Stimulated activated CD8-positive, alpha-beta memory T cell treated with anti-CD3 and anti-CD28 coated beads, Interleukin-15, amount 100 ng/mL, for 1 hour (primary cell): Measurements from ENCODE around the gene PEX14.

Experiments
- DNase-seq: peaks from one replicate; pipeline ENCODE4 v3.0.0-alpha.2; 2020; ENCODE audit warnings: low read depth

Gene PEX14

DNA sequence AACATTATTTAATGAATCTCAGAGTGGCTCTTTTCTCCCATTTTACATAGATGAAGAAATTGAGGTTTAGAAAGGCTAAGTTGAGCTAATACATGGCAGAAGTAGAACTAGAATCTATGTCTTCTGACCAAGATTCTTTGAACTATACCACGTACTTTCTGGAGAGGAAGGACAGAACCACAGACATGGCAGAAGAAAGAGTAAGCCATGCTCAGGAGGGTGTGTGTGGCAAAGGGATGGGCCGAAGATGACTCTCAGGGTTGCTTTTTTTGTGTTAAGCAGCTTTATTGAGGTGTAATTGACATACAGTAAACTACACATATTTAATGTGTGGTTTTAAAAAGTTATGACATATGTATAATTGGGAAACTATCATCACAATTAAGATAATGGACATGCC, 69.5 kb downstream of the PEX14 start:
- no peak for DNase-seq

DNA sequence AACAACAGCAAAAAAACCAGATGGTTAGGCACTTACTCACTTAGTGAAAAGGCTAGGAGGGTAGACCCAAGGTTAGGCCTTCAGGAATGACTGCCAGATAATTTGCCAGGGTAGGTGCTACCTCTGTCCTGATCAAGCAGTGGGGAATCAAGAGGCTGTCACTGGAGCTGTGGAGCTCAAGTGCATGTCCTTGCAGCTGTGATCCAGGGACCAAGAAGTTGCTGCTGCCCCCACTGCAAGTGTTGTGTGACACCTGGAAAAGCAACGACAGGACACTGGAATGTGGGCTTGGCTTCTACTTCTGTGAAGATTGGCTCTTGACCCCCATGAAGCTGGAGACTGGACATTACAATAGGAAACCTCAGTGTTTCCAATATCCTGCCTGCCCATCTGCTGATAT, 72.1 kb downstream of the PEX14 start:
- DNase-seq: no peak

DNA sequence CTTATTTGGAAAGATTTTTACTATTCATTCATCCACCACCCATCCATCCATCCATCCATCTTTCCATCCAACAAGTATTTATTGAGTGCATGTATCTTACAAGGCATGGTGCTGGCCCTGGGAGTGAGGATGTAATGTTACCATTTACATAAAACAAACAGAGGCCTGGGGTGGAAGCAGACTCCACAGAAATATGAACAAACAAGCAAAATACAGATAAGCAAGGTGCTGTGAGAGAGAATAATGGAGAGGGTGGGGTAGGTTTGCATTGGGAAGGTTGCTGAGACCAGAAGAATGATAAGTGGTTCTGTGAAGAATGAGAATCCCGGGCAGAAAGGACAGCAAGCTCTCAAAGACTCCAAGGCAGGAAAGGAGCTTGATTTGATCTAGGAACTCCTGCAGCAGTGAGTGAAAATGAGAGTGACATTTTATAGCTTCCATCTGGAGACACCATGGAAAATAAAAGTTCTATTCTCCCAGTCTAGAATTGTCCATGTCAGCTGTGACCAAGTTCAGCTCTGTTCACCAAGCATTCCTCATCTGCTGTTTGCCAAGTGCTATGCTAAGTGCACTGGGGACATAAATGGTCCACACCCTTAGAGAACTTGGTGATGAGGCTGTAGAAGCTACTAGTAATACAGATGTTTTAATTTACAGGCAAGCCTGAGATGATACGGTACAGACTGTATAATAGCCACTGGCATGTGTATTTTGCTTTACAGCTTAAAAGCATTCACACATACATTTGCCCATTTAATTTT, 75.3 kb downstream of the PEX14 start:
- no peak for DNase-seq

DNA sequence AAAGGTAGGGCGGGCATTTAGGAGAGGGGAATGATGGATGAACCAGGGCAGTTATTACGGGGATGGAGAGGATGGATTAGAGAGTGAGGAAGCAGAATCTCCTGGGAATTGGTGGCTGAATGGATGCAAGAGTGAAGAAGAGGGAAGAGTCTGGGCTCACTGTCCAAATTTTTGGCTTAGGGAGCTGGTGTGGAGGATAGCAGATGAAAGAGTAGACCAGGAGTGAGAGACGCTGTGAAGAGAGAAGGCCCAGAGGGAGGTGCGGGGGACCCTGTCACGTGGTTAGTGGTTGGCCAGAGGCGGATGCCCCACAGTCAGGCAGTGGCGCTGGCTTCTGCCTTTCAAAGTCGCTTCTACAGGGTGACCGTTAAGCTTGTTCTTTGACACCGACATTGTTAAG, 78.4 kb downstream of the PEX14 start:
- no peak for DNase-seq

DNA sequence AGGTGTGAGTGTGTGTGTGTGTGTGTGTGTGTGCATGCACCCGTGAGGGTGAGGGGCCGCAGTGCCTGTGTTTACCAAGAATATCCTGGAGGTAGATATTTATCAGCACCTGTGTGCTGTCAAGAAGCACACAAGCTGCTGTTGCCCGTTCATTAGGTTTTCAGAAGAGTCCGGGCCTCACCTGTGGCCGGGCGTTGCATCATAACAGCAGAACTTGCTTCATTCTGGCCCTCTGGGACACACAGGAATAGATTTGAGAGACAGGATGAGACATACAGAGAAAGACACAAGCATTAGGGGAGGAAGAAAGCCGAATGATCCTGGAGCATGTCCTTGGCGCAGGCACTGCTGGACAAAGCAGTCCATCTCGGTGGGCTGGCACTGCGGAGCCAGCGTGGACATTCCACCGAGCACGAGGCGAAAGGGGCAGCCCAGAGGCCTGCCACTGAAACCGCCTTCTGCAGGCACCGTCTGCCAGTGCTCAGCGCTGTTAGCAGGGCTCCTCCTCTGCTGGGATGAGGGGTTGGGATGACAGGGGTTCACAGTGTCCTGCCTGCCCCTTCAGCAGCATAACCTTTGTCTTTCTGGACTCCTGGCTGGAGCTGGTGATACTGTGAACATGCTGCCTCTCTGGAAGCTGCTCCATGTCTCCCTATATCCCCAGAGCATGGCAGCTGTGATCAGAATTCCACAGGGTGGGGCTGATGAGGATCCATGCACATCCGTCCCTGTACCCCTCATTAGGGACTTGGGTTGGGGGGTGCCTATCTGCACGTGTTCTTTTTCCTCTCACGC, 81.1 kb downstream of the PEX14 start:
- DNase-seq: no peak

DNA sequence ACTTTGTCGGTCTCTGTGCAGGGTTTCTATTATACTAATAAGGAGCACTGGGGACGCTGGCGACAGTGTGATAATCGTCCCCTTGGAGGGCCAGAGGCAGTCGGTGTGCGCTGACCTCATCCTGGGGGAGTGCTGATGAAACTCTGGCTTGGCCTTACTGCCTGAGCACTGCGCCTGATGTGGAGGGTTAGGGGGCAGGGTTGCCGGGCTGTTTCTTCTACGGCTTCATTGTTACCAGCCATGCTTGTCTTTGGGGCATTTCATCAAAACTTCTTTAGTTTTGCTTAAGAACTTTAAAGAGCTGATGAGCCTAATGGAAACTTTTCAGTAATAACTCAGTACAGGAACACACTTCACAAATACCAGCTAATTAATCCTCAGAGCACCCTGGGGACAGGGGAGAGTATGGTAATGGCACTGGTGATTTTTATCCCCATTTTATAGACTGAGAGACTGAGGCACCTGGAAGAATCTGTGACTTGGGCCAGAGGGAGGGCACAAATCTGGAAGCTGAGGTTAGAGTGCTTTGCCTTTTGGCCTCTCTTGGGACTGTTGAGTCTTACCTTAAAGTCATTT, 81.8 kb downstream of the PEX14 start:
- DNase-seq: no peak

DNA sequence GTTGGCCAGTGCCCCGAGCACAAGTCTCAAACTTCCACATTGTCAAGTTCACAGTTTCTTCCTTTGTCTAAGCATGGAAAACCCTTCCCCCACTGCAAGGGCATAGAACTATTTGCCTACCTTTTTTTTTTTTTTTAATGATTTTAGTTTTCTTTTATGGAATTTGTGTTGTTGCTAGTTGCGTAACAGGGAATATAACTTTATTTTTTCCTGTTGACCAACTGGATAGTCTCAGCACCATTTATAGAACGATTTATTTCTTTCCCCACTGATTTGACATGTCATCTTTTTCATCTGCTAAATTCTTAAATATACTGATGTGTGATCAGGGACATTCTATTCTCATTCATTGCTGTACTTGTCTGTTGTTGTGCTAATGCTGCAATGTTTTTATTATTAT, 83.0 kb downstream of the PEX14 start:
- DNase-seq: no peak

DNA sequence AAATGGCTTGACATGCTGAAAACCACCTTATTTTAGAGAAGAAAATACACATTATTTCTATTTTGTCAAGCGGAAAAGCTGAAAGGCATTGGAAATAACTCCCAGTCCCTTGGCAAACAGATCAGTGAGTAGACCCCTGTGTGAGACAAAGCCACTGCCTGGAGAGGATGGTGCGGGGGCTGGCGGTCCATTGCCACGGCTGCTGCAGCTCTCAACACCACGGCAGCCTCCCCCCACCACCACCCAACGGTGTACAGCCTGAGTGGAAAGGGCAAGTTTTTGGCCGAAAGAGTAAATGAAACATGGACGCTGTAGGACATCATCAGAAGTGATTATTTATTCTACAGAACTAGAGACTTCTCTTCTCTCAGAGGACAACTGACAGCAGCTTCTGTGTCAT, 84.6 kb downstream of the PEX14 start:
- DNase-seq: no peak

DNA sequence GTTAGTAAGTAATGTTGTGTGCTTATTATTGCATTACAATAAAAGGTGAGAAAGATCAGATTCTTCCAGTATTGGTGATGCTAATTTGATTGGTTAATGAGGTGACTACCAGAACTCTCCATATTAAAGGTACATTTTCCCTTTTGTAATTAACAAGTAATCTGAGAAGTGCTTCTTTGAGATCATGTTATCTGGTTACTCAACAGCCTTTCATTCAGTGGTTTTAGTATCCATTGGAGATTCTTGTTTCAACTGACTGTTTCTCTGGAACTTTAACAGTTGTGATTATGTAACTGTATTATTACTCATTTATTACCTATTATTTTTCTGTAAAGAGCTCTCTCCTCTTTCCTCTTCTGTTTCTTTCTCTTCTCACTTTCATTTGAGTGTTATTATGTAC, 86.7 kb downstream of the PEX14 start:
- DNase-seq: no peak

DNA sequence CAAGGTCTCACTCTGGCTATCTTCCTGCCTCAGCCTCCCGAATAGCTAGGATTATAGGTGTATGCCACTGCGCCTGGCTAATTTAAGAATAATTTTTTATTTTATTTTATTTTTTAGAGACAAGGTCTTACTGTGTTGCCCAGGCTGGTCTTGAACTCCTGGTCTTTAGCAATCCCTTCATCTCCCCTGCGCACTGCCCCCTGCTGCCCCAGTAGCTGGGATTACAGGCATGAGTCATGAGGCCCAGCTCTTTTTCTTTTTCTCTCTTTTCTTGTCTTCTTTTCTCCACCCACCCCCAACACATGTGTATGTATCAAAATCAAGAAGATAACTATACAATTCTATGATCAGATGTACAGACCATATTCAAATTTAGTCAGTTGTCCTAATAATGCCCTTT, 87.2 kb downstream of the PEX14 start:
- no peak for DNase-seq

DNA sequence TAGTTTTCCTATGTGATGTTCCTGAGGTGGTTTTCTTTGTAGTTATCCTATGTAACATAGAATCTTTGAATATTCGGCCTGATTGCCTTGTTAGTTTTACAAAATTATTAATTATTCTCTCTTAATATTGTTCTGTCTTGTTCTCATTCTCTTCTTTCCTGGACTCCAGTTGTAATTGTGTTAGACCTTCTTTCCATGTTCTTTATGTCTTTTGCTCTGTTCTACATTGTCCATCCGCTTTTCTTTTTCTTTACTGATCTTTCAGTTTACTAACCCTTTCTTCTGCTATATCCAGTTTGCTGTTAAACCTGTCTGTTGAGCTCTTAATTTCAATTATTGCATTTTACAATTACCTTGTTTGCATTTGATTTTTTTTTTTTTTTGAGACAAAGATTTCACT, 89.3 kb downstream of the PEX14 start:
- no peak for DNase-seq

DNA sequence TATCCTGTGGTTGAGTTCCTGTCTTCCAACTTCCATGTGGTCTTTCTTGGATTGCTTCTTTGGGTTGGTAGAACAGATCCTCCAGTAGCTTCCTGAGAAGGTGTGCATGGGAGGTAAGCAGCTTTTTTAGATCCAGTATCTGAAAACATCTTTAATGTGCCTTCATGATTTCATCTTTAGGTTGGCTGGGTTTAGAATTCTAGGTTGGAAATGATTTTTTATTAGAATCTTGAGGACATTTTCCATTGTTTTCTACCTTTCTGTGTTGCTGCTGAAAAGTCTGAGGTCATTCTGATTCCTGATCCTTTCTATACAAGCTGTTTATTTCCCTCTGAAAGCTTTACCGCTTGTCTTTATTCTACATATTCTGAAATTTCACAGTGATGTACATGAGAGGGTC, 94.8 kb downstream of the PEX14 start:
- DNase-seq: no peak

DNA sequence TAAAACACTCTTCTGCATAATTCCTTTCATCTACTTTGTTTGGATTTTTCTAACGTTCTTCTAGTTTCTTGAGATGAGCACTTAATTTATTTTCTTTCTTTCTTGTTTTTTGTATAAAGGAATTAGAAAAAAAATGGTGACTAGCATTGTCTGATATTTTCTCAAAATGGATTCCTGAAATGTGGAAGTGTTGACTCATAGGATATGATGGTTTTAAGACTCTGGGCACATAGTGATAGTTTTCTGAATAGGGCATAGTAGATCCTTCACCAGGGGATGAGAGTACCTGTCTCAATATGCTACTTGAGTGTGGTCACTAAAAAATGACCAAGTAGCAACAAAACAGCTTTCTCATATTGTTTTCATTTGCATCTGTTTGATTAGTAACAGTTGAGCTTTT, 100.9 kb downstream of the PEX14 start:
- no peak for DNase-seq

DNA sequence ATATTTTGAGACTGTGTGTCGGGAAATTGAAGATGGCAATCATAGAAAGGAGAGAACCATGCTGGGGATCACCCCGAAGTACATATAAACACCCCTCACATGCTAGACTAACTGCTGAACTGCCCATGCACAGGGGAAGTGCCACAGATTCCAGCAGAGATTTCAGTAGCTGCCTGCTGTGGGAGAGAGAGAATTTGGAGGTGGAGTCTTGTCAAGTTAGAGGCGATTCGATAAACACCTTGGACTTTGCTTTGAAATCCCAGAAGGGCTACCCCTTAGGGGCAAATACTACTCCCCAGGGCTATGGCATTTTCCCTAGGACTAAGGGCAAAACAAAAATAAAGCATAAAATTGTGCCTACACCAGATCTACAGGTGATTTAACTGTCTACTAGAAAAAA, 103.3 kb downstream of the PEX14 start:
- DNase-seq: no peak

DNA sequence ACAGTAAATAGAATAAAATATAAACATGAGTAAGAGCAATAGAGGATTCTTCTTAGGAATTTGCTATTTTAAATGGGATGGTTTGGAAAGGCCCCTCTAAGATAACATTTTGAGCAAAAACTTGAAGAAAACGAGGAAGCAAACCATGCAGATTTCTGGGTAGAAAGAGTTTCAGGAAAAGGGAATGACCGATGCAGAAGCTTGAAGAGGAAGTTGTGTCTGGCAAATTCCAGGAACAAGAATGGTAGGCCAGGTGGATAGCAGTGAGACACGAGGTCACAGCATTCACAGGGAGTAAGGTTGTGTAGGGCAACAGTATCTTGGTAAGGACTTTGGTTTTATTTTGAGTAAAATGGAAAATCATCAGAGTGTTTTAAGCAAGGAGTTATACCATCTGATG, 108.9 kb downstream of the PEX14 start:
- DNase-seq: no peak

DNA sequence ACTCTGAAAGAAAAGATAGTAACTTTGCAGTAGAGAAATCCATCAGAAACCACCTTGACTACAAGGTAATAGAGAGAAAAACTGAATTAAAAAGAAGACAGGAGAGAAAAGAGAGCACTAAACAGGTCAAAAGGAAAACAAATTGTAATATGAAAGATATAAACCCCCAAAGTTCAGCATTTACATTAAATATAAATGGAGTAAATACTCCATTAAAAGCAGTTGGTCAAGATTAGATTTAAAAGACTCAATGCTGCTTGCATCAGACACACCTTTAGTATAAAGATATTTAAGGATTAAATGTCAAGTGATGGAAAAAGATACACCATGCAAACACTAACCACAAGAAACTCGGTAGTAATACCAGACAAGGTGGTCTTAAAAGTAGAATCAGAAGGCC, 110.5 kb downstream of the PEX14 start:
- DNase-seq: no peak

DNA sequence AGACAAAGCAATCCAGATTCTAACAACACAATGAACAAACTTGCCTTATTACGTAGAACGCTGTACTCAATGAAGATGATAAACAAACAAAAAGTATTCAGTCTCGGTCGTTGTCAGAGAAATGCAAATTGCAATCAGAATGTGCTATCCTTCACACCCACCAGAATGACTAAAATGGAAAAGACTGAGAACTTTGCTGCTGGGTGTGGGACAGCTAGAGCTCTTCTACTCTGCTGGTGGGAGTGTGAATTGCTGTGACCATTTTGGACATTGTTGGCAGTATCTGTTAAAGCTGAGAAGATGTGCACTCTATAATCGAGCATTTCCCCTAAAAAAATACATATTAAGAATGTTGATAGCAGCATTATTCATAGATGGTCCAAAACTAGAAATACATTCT, 111.4 kb downstream of the PEX14 start:
- DNase-seq: no peak

DNA sequence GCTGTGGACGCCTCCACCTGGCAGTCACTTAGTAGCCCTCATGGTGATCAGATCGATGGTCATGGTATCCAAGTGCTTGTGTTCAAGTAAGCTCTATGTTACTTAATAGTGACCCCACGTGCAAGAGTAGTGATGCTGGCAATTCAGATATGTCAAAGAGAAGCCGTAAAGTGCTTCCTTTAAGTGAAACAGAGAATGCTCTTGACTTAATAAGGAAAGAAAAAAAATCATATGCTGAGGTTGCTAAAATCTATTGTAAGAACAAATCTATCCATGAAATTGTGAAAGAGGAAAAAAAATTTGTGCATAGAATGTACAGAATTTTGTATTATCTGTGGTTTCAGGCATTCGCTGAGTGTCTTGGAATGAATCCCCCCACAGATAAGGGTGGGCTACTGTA, 113.9 kb downstream of the PEX14 start:
- no peak for DNase-seq

DNA sequence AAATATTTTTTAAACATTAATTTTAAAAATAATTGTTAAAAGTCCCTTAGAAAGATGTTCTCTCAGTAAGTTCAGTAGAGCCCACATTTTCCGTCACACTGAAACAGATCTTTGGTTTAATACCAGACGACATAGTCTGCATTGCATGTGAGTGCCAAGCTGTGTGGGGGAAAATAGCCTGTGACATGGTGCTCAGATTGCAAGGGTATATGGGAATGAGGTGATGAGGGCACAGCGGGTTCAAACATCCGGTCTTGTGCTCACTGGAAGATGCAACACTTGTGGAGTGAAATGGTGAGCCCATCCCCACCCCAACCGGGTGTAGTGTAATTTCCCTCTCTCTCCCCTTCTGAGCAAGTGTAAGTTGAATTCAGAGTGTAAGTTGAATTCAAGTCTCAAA, 114.3 kb downstream of the PEX14 start:
- no peak for DNase-seq

DNA sequence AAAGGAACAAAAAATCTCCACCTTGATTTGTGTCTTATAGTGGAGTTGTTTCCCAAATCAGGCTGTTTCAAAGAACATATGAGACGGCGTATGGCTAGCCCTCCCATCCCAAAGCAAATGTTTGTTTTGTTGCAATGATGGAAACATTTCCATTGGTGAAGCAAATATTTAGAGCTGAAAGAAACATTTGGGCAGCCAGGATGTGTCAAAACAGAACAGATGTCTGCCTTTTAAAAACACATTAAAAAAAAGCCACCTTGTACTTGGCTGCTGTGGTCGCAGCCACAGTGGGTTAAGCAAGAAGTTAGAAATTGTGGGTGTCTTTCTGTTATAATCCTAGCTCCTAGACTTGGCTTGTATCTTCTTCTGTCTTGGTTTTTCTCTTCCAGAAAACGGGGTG, 116.3 kb downstream of the PEX14 start:
- no peak for DNase-seq

DNA sequence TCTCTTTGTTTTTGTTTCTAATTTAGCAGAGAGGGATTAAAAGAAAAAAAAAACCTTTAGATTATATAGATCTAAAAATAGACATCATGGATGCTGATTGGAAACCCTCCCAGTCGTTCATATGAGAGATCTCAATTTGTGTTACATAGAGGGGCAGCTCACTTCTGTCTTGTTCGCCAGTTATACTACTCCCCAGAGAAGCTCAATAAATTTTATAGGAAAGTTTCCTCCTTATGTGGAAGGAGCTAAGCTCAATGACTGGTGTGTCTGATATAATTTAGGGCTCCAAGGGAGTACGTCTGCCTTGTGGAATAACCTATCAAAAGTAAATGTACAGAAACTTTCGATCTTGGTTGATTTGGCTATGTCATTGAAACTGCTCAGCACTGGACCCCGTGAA, 117.6 kb downstream of the PEX14 start:
- DNase-seq: no peak

DNA sequence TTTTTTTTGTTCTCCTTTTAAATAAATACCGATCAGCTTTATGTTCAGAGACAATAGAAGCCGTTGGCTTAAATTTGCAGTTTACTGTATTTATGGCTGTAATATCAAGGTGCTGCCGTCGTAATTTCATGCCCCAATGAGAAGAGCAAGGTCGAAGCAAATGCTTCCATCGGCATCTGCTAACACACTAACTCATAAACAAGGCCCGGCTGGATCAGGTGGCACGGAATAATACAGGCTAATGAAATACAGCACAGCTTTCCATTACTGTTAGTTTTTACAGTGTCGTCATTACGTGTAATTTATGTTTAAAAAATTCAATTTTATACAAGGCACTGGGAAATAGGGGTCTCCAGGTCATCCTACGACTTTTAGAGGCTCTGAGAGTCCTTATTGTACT, 119.0 kb downstream of the PEX14 start:
- DNase-seq: no peak

DNA sequence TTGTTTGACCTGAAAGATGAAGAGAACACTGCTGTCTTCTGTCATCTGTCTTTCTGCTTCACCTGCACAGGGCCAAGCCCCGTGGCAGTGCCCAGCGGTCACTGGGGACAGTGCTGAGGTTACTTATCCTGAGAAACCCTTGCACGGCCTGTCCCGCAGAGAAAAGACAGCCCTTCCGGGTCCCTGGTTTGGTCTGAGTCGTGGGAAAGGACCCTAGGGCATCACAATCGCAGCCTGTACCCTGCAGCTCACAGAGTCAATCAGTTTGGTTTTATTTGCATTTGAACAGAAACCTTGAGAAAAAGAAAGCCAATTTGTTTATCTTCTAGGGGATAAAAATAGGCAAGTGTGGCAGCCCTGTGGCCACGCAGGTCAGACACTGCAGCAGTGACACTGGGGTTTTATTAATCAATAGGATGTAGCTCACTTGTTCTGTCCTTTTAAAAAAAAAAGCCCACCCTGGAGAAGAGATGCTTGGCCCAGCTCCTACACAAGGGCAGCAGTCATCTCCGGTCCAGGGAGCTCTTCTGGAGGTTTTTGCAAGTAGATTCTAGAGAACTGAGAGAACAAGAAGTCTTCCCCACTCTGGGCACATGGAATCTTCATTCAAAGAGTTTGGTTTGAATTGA, 120.0 kb downstream of the PEX14 start:
- DNase-seq: no peak
